NCI-H69 (cell line): ENCODE results near the gene ECE1.
A peak's percentile ranks its signal among the peaks of the same experiment; 100 is the strongest.

Experiments
- DNase-seq: peaks from one replicate; lab custom pipeline; 2025; lab: John Stamatoyannopoulos, UW

The ECE1 gene

GRCh38 chr1:21289700-21290545 is at the start of gene ECE1:
TSS of gene ECE1 (minus strand) at chr1:21290463. CDS start at chr1:21290414, 49 bp downstream.
- DNase-seq = peak; percentile 72

- DNase-seq = no peak
Observed at GRCh38 chr1:21339356-21340229, 49.3 kb upstream of the ECE1 start.

- DNase-seq = peak; percentile 93
Observed at GRCh38 chr1:21338573-21339355, 48.5 kb upstream of the ECE1 start.

GRCh38 chr1:21337928-21338572 is 47.8 kb upstream of the ECE1 start:
- no peak for DNase-seq

- peak; percentile 65 for DNase-seq
Observed at GRCh38 chr1:21337454-21337927, 47.2 kb upstream of the ECE1 start.

- DNase-seq = no peak
Observed at GRCh38 chr1:21337010-21337437, 46.8 kb upstream of the ECE1 start.

GRCh38 chr1:21335750-21336224 is 45.5 kb upstream of the ECE1 start:
- peak; percentile 93 for DNase-seq

- DNase-seq = no peak
Observed at GRCh38 chr1:21335088-21335691, 44.9 kb upstream of the ECE1 start.

GRCh38 chr1:21334214-21335087 is 44.2 kb upstream of the ECE1 start:
- peak; percentile 43 for DNase-seq

GRCh38 chr1:21333824-21334213 is 43.6 kb upstream of the ECE1 start:
- no peak for DNase-seq

GRCh38 chr1:21332554-21333311 is 42.5 kb upstream of the ECE1 start:
- DNase-seq = peak; percentile 45

GRCh38 chr1:21331752-21332478 is 41.7 kb upstream of the ECE1 start:
- DNase-seq = no peak

- DNase-seq = no peak
Observed at GRCh38 chr1:21330544-21330943, 40.3 kb upstream of the ECE1 start.

GRCh38 chr1:21329209-21329844 is 39.1 kb upstream of the ECE1 start:
- DNase-seq = peak; percentile 17

- DNase-seq = no peak
Observed at GRCh38 chr1:21327566-21328323, 37.5 kb upstream of the ECE1 start.

- DNase-seq = no peak
Observed at GRCh38 chr1:21326861-21327344, 36.6 kb upstream of the ECE1 start.
